T-cell (primary cell): ENCODE measurements around the gene FOXP1. TPM values are rescaled to one million over a fixed set of nuclear protein-coding genes. Genes with fewer than 3 reads are reported as not detected.

Experiments used
- ATAC-seq, 4 experiments: fragments of 200-7000 bp in 3 of 4; fragments of 150-1000 bp in 1 of 4; cut with Tn5 transposase; replicated peaks in 1 of 4; 1 replicate in 3 of 4; 2 replicates in 1 of 4; pipeline ENCODE4 v1.10.0; 2021; ENCODE audit warnings: moderate library complexity in 3 of 4, mild to moderate bottlenecking in 2 of 4, moderate number of reproducible peaks in 1 of 4
- CTCF ChIA-PET, 2 donors: fragments of 300-600 bp; sonication (Branson Sonifier 250); formaldehyde crosslinking; loops; one replicate each; lab custom pipeline; 2022; ENCODE audit warnings: antibody characterized with exemption in 2 of 2; lab: Charles Lee
- POLR2A ChIA-PET, 2 donors: fragments of 300-600 bp; sonication (Branson Sonifier 250); formaldehyde crosslinking; loops; one replicate each; lab custom pipeline; 2022; ENCODE audit warnings: antibody characterized with exemption in 2 of 2; lab: Charles Lee
- DNase-seq, 35 experiments: peaks; one replicate each; pipeline versions ENCODE4 v3.0.0 to v3.0.0-alpha.2; 2013 to 2023
- H3K27ac ChIP-seq: one replicate; pipeline ENCODE4 v1.5.1; 2013; ENCODE audit warnings: low read length
- H3K27me3 ChIP-seq, 2 experiments: replicated peaks in 1 of 2; 1 replicate in 1 of 2; 2 replicates in 1 of 2; pipeline versions ENCODE4 v1.6.1 to v1.7.0; 2013; ENCODE audit warnings: low read length in 1 of 2, mixed read lengths in 1 of 2; ENCODE audit not compliant: control insufficient read depth in 2 of 2, insufficient read depth in 2 of 2; ENCODE audit errors: extremely low read depth in 1 of 2
- H3K36me3 ChIP-seq, 2 donors: 1 replicate in 1 of 2; 2 replicates in 1 of 2; pipeline versions ENCODE4 v1.6.1 to v1.7.0; 2013; ENCODE audit warnings: low read length in 1 of 2; ENCODE audit not compliant: control insufficient read depth in 2 of 2, insufficient read depth in 1 of 2; ENCODE audit errors: extremely low read depth in 1 of 2
- H3K4me1 ChIP-seq, 2 experiments: 1 replicate in 1 of 2; 2 replicates in 1 of 2; pipeline versions ENCODE4 v1.6.1 to v1.7.0; 2013; ENCODE audit warnings: low read length in 2 of 2, mixed read lengths in 1 of 2; ENCODE audit not compliant: insufficient read depth in 2 of 2, control insufficient read depth in 1 of 2; ENCODE audit errors: extremely low read depth in 1 of 2
- H3K4me3 ChIP-seq, 2 donors: 1 replicate in 1 of 2; 2 replicates in 1 of 2; pipeline versions ENCODE4 v1.5.1 to v1.7.0; 2013; ENCODE audit warnings: mild to moderate bottlenecking in 2 of 2, low read length in 1 of 2, moderate library complexity in 1 of 2; ENCODE audit not compliant: control insufficient read depth in 1 of 2; ENCODE audit errors: extremely low read depth in 1 of 2
- H3K9me3 ChIP-seq: 2 replicates; pipeline ENCODE4 v1.7.0; 2013
- H3K27ac Mint-ChIP-seq, 2 donors: one replicate each; pipeline ENCODE4 v1.8.0; 2020 to 2021; ENCODE audit warnings: mild to moderate bottlenecking in 2 of 2, mixed read lengths in 2 of 2
- H3K27me3 Mint-ChIP-seq, 2 donors: one replicate each; pipeline ENCODE4 v1.8.0; 2021 to 2022; ENCODE audit warnings: mixed read lengths in 2 of 2
- H3K36me3 Mint-ChIP-seq: one replicate; pipeline ENCODE4 v1.8.0; 2021; ENCODE audit warnings: mixed read lengths
- H3K4me1 Mint-ChIP-seq, 3 donors: one replicate each; pipeline ENCODE4 v1.8.0; 2020 to 2022; ENCODE audit warnings: mixed read lengths in 3 of 3, mild to moderate bottlenecking in 1 of 3
- H3K4me3 Mint-ChIP-seq, 3 donors: one replicate each; pipeline ENCODE4 v1.8.0; 2020 to 2022; ENCODE audit warnings: mild to moderate bottlenecking in 3 of 3, mixed read lengths in 3 of 3, moderate library complexity in 3 of 3
- H3K9me3 Mint-ChIP-seq, 3 donors: one replicate each; pipeline ENCODE4 v1.8.0; 2020 to 2022; ENCODE audit warnings: mixed read lengths in 3 of 3
- WGBS: methylation state at CpG from one replicate; pipeline ENCODE4 v1.1.5; 2013; ENCODE audit warnings: missing lambda C conversion rate; ENCODE audit not compliant: insufficient coverage; 5-methylcytosine and 5-hydroxymethylcytosine counted together
- total RNA-seq, 35 experiments: library from RNA in 6 of 35; stranded (reverse) in 6 of 35; fragments of 120-200 nt in 1 of 35; gene quantifications; one replicate each; pipeline versions ENCODE4 v1.2.1 to v1.2.4 and lab custom pipeline; 2013 to 2026

FOXP1 gene
- total RNA-seq, 5 donors from 2014 or later (not counting 1 experiment from before 2014, with no cell fraction given): 258 to 586 (median 290) TPM

GRCh38 chr3:71047616-71048531 is 535.7 kb downstream of the FOXP1 start:
- peak overlapping the region; percentile 2 for H3K27ac ChIP-seq
- Mint-ChIP-seq H3K27ac (peak overlapping the region; percentile 76 to 93), H3K27me3 (no peaks in the 10 kb centered on the region), H3K4me1 (peaks cover 81 to 97% (median 97%) of the 10 kb centered on the region in 3 donors), H3K4me3 (peak overlapping the region in 1 of 3 donors; percentile 77), H3K9me3 (no peaks in the 10 kb centered on the region), H3K36me3 (peaks cover 78% of the 10 kb centered on the region)
- H3K4me1 ChIP-seq: peaks cover 43 to 45% of the 10 kb centered on the region in 2 experiments
- H3K36me3 ChIP-seq: peaks cover 3 to 81% of the 10 kb centered on the region in 2 donors
- no peak overlapping the region for H3K4me3 ChIP-seq
- ChIA-PET POLR2A (interaction anchor here in 1 of 2 donors (0.6 to 1.8 kb wide), 2 partner anchors 14 to 16 kb away, joined by 4 read pairs; no protein-coding TSS in a partner anchor), CTCF (interaction anchor here in 1 of 2 donors (1.0 kb wide), 1 partner anchor 37 kb away, joined by 3 read pairs; no protein-coding TSS in a partner anchor)
- H3K27me3 ChIP-seq: no peaks in the 10 kb centered on the region
- WGBS: 100% methylated on average over 1 of the region's 8 CpGs
- H3K9me3 ChIP-seq: no peaks in the 10 kb centered on the region
- DNase-seq (no peak), ATAC-seq (no peak)

GRCh38 chr3:71046791-71047190 is 536.7 kb downstream of the FOXP1 start:
- Mint-ChIP-seq H3K4me1 (peaks cover 85 to 96% (median 95%) of the 10 kb centered on the region in 3 donors), H3K9me3 (no peaks in the 10 kb centered on the region), H3K27ac (peak overlapping the region; percentile 46 to 76), H3K27me3 (no peaks in the 10 kb centered on the region), H3K4me3 (peak overlapping the region in 2 of 3 donors; percentile 17 to 39), H3K36me3 (peaks cover 74% of the 10 kb centered on the region)
- Histone ChIP-seq H3K4me3 (no peak overlapping the region), H3K27me3 (no peaks in the 10 kb centered on the region), H3K27ac (no peak overlapping the region), H3K36me3 (peaks cover 7 to 78% of the 10 kb centered on the region in 2 donors), H3K4me1 (peaks cover 38 to 42% of the 10 kb centered on the region in 2 experiments), H3K9me3 (no peaks in the 10 kb centered on the region)
- no peak for ATAC-seq
- ChIA-PET CTCF (no interaction called here), POLR2A (interaction anchor here in 1 of 2 donors (1.8 kb wide), 1 partner anchor 15 kb away, joined by 4 read pairs; no protein-coding TSS in a partner anchor)
- 80% methylated on average over 1 of the region's 3 CpGs for WGBS
- no peak for DNase-seq

DNA sequence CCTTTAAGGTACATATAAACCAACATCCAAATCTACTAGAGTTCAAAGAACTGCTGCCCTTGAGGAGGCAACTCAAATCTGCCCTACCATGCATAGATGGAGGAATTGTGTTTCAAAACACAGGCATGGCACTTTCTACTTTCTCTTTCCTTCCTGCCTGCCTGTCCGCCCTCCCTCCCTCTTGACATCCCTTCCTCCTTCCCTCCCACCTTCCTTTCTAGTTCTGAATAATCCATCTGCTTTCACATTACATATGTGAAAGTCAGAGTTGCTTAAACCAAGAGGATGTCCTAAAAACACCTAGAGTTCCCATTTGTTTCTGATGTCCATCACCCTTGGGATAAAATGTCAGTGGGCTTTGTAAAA is 537.6 kb downstream of the FOXP1 start:
- no CpG with 5 or more reads among the region's 1 CpG for WGBS
- H3K4me3 ChIP-seq: no peak overlapping the region
- no peaks in the 10 kb centered on the region for H3K27me3 ChIP-seq
- Mint-ChIP-seq H3K4me1 (peaks cover 84 to 95% (median 94%) of the 10 kb centered on the region in 3 donors), H3K36me3 (peaks cover 72% of the 10 kb centered on the region), H3K4me3 (peak overlapping the region in 1 of 3 donors; percentile 39), H3K27me3 (no peaks in the 10 kb centered on the region), H3K9me3 (no peaks in the 10 kb centered on the region), H3K27ac (peak overlapping the region; percentile 81 to 83)
- H3K4me1 ChIP-seq: peaks cover 31 to 33% of the 10 kb centered on the region in 2 experiments
- POLR2A ChIA-PET: no interaction called here
- peaks cover 4 to 77% of the 10 kb centered on the region in 2 donors for H3K36me3 ChIP-seq
- no peaks in the 10 kb centered on the region for H3K9me3 ChIP-seq
- H3K27ac ChIP-seq: no peak overlapping the region
- no peak for ATAC-seq
- CTCF ChIA-PET: interaction anchor here in 1 of 2 donors (0.5 to 0.6 kb wide), 2 partner anchors 43 to 534 kb away, joined by 3 to 5 read pairs; no protein-coding TSS in a partner anchor
- no peak for DNase-seq

DNA sequence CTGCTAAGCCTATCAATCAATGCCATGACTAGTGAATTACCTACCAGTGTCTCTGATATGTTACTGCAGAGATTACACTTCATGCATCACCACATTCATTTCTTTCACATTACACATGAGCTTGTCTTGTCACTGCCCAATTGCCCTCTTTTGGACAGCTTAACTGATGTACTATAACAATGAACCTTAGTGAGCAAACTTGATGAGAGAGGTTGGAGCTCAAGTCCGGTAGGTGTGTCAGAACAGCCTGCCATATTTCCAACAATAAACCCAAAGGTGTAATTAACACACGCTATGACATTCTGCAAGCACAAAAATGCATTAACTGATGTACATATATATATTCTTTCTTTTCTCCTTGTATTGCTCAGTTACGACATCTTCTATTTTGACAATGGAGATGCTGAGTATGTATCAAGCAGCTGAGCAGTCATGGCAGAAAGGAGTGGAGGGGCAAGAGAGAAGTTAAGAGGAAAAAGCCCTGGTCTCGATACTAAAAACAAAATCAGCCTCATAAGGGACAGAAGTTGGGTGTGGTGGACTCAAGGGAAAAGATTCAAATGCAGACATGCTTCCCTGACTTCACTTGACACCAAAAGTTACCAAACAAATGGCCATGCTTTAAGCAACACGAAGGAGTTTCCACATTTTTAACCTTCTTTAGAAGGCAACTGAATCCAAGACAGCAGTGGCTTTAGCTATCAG is 538.2 kb downstream of the FOXP1 start:
- Mint-ChIP-seq H3K4me3 (peak overlapping the region in 1 of 3 donors; percentile 39), H3K36me3 (peaks cover 74% of the 10 kb centered on the region), H3K27me3 (no peaks in the 10 kb centered on the region), H3K4me1 (peaks cover 84 to 95% (median 94%) of the 10 kb centered on the region in 3 donors), H3K9me3 (no peaks in the 10 kb centered on the region), H3K27ac (peak overlapping the region; percentile 81 to 83)
- no peak for ATAC-seq
- Histone ChIP-seq H3K36me3 (peaks cover 4 to 82% of the 10 kb centered on the region in 2 donors), H3K27ac (no peak overlapping the region), H3K4me1 (peaks cover 25 to 31% of the 10 kb centered on the region in 2 experiments), H3K4me3 (no peak overlapping the region), H3K27me3 (no peaks in the 10 kb centered on the region), H3K9me3 (no peaks in the 10 kb centered on the region)
- ChIA-PET CTCF (interaction anchor here in 1 of 2 donors (0.5 to 0.6 kb wide), 2 partner anchors 43 to 534 kb away, joined by 3 to 5 read pairs; no protein-coding TSS in a partner anchor), POLR2A (interaction anchor here in 1 of 2 donors (0.5 kb wide), 1 partner anchor 28 kb away, joined by 3 read pairs; no protein-coding TSS in a partner anchor)
- WGBS: 100% methylated on average over 1 of the region's 5 CpGs
- no peak for DNase-seq

GRCh38 chr3:71042759-71043158 is 540.8 kb downstream of the FOXP1 start:
- ATAC-seq: no peak
- WGBS: 100% methylated on average over 3 of the region's 9 CpGs
- no peak overlapping the region for H3K4me3 Mint-ChIP-seq
- peaks cover 74% of the 10 kb centered on the region for H3K36me3 Mint-ChIP-seq
- H3K27me3 ChIP-seq: no peaks in the 10 kb centered on the region
- ChIA-PET POLR2A (no interaction called here), CTCF (no interaction called here)
- H3K27me3 Mint-ChIP-seq: no peaks in the 10 kb centered on the region
- no peak overlapping the region for H3K4me3 ChIP-seq
- peaks cover 80 to 93% (median 90%) of the 10 kb centered on the region in 3 donors for H3K4me1 Mint-ChIP-seq
- no peak overlapping the region for H3K27ac ChIP-seq
- H3K9me3 ChIP-seq: no peaks in the 10 kb centered on the region
- peaks cover 16 to 22% of the 10 kb centered on the region in 2 experiments for H3K4me1 ChIP-seq
- no peak overlapping the region for H3K27ac Mint-ChIP-seq
- peaks cover 4 to 84% of the 10 kb centered on the region in 2 donors for H3K36me3 ChIP-seq
- no peak for DNase-seq
- no peaks in the 10 kb centered on the region for H3K9me3 Mint-ChIP-seq
